ENCODE results near the gene RASSF9. TPM values are rescaled to one million over a fixed set of nuclear protein-coding genes. Genes with fewer than 3 reads are reported as not detected.

The RASSF9 gene
- total RNA-seq, 1 donor from 2014 or later = 7.3 TPM

- intact Hi-C loops (cut with micrococcal nuclease) = no loop called here
Observed at GRCh38 chr12:85807730-85808129, 28.5 kb downstream of the RASSF9 start.

GRCh38 chr12:85805654-85806053 lies 30.6 kb downstream of the RASSF9 start:
- peaks cover 19% of the 10 kb centered on the region for H3K36me3 ChIP-seq
- peak overlapping the region; percentile 21 for H3K27ac ChIP-seq (replicated peaks)
- DNase-seq = no peak

More at GRCh38 chr12:85807730-85808129, 28.5 kb downstream of the RASSF9 start:
- Histone ChIP-seq H3K4me3 (no peak overlapping the region), H3K9me3 (replicated peaks) (no peaks in the 10 kb centered on the region), H3K4me1 (peaks cover 15% of the 10 kb centered on the region), H3K27ac (replicated peaks) (no peak overlapping the region), H3K36me3 (peaks cover 19% of the 10 kb centered on the region), H3K27me3 (ENCODE audit: low read depth) (no peaks in the 10 kb centered on the region)
- no peak for TF ChIP-seq CTCF (IDR thresholded peaks at IDR 0.05; ENCODE audit: borderline replicate concordance)
- DNase-seq = no peak

GRCh38 chr12:85804663-85805062 lies 31.5 kb downstream of the RASSF9 start:
- no peak for TF ChIP-seq CTCF (IDR thresholded peaks at IDR 0.05; ENCODE audit: borderline replicate concordance)
- intact Hi-C loops (cut with micrococcal nuclease) = no loop called here
- H3K4me3 ChIP-seq = no peak overlapping the region
- peaks cover 19% of the 10 kb centered on the region for H3K36me3 ChIP-seq
- DNase-seq = no peak
- H3K9me3 ChIP-seq (replicated peaks) = peaks cover 6% of the 10 kb centered on the region
- H3K27me3 ChIP-seq (ENCODE audit: low read depth) = no peaks in the 10 kb centered on the region
- peaks cover 20% of the 10 kb centered on the region for H3K4me1 ChIP-seq
- peak overlapping the region; percentile 3 for H3K27ac ChIP-seq (replicated peaks)

More at GRCh38 chr12:85805654-85806053, 30.6 kb downstream of the RASSF9 start:
- Histone ChIP-seq H3K9me3 (replicated peaks) (peaks cover 6% of the 10 kb centered on the region), H3K4me1 (peaks cover 20% of the 10 kb centered on the region), H3K4me3 (no peak overlapping the region), H3K27me3 (ENCODE audit: low read depth) (no peaks in the 10 kb centered on the region)
- no peak for TF ChIP-seq CTCF (IDR thresholded peaks at IDR 0.05; ENCODE audit: borderline replicate concordance)
- intact Hi-C loops (cut with micrococcal nuclease) = no loop called here

- no peaks in the 10 kb centered on the region for H3K27me3 ChIP-seq (ENCODE audit: low read depth)
- no peak overlapping the region for H3K4me3 ChIP-seq
- peaks cover 20% of the 10 kb centered on the region for H3K4me1 ChIP-seq
- intact Hi-C loops (cut with micrococcal nuclease) = no loop called here
- no peak for DNase-seq
- no peak for TF ChIP-seq CTCF (IDR thresholded peaks at IDR 0.05; ENCODE audit: borderline replicate concordance)
- H3K36me3 ChIP-seq = peaks cover 19% of the 10 kb centered on the region
- peaks cover 6% of the 10 kb centered on the region for H3K9me3 ChIP-seq (replicated peaks)
- H3K27ac ChIP-seq (replicated peaks) = peak overlapping the region; percentile 22
Observed at GRCh38 chr12:85803923-85804322, 32.3 kb downstream of the RASSF9 start.

GRCh38 chr12:85803231-85803630 lies 33.0 kb downstream of the RASSF9 start:
- no peak for TF ChIP-seq CTCF (IDR thresholded peaks at IDR 0.05; ENCODE audit: borderline replicate concordance)
- peaks cover 20% of the 10 kb centered on the region for H3K4me1 ChIP-seq
- intact Hi-C loops (cut with micrococcal nuclease) = no loop called here
- H3K27me3 ChIP-seq (ENCODE audit: low read depth) = no peaks in the 10 kb centered on the region
- peak overlapping the region; percentile 22 for H3K27ac ChIP-seq (replicated peaks)
- no peak overlapping the region for H3K4me3 ChIP-seq
- H3K36me3 ChIP-seq = peaks cover 19% of the 10 kb centered on the region
- no peak for DNase-seq
- H3K9me3 ChIP-seq (replicated peaks) = peaks cover 6% of the 10 kb centered on the region

Data from left ventricle myocardium inferior (tissue), 1 donor.